Measurements from ENCODE around the gene CACNA1G. TPM values are rescaled to one million over a fixed set of nuclear protein-coding genes. Genes with fewer than 3 reads are reported as not detected.

Gene CACNA1G
- total and polyA plus RNA-seq, 9 of the 15 experiments (the other 6 are each of a cell fraction or from before 2014, with no cell fraction given): 0.01 TPM; not detected in 8

DNA sequence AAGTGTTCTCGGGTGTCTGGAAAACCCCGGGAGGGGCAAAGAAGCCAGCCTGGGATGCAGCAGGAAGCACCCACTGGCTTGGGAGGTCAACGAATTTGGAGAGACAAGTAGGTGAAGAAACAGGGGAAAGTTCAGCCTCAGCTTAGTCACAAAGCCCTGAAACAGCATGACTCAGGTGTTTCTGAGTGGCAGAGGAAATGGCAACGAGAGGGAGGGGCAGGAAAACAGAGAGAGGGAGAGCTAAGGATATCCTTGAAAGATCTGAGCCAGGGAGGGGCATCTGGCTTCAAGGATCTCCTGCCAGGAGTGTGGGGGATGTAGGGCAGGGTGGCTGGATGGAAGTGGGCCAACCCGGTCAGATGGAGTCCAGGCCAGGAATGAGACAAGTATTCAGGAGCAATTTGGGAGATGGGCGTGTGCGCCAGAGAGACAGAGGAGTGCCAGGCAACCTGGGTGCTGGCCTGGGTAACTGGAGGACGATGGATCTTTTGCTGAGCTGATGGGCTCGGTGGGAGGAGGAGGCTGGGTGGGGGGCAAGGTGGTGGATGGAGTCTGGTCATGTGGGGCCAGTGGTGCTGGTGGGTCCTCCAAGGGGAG, 101.4 kb downstream of the CACNA1G start (continued):
- TF ChIP-seq, protein P1, sequence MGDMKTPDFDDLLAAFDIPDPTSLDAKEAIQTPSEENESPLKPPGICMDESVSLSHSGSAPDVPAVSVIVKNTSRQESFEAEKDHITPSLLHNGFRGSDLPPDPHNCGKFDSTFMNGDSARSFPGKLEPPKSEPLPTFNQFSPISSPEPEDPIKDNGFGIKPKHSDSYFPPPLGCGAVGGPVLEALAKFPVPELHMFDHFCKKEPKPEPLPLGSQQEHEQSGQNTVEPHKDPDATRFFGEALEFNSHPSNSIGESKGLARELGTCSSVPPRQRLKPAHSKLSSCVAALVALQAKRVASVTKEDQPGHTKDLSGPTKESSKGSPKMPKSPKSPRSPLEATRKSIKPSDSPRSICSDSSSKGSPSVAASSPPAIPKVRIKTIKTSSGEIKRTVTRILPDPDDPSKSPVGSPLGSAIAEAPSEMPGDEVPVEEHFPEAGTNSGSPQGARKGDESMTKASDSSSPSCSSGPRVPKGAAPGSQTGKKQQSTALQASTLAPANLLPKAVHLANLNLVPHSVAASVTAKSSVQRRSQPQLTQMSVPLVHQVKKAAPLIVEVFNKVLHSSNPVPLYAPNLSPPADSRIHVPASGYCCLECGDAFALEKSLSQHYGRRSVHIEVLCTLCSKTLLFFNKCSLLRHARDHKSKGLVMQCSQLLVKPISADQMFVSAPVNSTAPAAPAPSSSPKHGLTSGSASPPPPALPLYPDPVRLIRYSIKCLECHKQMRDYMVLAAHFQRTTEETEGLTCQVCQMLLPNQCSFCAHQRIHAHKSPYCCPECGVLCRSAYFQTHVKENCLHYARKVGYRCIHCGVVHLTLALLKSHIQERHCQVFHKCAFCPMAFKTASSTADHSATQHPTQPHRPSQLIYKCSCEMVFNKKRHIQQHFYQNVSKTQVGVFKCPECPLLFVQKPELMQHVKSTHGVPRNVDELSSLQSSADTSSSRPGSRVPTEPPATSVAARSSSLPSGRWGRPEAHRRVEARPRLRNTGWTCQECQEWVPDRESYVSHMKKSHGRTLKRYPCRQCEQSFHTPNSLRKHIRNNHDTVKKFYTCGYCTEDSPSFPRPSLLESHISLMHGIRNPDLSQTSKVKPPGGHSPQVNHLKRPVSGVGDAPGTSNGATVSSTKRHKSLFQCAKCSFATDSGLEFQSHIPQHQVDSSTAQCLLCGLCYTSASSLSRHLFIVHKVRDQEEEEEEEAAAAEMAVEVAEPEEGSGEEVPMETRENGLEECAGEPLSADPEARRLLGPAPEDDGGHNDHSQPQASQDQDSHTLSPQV (IDR thresholded peaks at IDR 0.05): peak; percentile 98
- no peak for TF ChIP-seq CBFB (CRISPR knock-in tag; IDR thresholded peaks at IDR 0.05)
- peak; percentile 63; the same call in 1 of the 2 replicates for TF ChIP-seq NCOR1 (IDR thresholded peaks at IDR 0.05)
- TF ChIP-seq, protein P2, sequence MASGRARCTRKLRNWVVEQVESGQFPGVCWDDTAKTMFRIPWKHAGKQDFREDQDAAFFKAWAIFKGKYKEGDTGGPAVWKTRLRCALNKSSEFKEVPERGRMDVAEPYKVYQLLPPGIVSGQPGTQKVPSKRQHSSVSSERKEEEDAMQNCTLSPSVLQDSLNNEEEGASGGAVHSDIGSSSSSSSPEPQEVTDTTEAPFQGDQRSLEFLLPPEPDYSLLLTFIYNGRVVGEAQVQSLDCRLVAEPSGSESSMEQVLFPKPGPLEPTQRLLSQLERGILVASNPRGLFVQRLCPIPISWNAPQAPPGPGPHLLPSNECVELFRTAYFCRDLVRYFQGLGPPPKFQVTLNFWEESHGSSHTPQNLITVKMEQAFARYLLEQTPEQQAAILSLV (tag; IDR thresholded peaks at IDR 0.05): peak; percentile 48; the same call in 1 of the 2 replicates
- no peak for TF ChIP-seq ZNF274 (IDR thresholded peaks at IDR 0.05; ENCODE audit: borderline replicate concordance, low read depth, low read length)
- TF ChIP-seq HLTF (IDR thresholded peaks at IDR 0.05): peak; percentile 92
- TF ChIP-seq HDAC8 (tag; IDR thresholded peaks at IDR 0.05): 0 out of 2 replicates have a peak, but pooled peaks have one; percentile 23
- peak in 1 of 2 experiments; percentile 26; a peak in 1 of 4 replicates for TF ChIP-seq TBL1XR1 (IDR thresholded peaks at IDR 0.05; ENCODE audit: low read length in 2 of 2)
- TF ChIP-seq, protein P3, sequence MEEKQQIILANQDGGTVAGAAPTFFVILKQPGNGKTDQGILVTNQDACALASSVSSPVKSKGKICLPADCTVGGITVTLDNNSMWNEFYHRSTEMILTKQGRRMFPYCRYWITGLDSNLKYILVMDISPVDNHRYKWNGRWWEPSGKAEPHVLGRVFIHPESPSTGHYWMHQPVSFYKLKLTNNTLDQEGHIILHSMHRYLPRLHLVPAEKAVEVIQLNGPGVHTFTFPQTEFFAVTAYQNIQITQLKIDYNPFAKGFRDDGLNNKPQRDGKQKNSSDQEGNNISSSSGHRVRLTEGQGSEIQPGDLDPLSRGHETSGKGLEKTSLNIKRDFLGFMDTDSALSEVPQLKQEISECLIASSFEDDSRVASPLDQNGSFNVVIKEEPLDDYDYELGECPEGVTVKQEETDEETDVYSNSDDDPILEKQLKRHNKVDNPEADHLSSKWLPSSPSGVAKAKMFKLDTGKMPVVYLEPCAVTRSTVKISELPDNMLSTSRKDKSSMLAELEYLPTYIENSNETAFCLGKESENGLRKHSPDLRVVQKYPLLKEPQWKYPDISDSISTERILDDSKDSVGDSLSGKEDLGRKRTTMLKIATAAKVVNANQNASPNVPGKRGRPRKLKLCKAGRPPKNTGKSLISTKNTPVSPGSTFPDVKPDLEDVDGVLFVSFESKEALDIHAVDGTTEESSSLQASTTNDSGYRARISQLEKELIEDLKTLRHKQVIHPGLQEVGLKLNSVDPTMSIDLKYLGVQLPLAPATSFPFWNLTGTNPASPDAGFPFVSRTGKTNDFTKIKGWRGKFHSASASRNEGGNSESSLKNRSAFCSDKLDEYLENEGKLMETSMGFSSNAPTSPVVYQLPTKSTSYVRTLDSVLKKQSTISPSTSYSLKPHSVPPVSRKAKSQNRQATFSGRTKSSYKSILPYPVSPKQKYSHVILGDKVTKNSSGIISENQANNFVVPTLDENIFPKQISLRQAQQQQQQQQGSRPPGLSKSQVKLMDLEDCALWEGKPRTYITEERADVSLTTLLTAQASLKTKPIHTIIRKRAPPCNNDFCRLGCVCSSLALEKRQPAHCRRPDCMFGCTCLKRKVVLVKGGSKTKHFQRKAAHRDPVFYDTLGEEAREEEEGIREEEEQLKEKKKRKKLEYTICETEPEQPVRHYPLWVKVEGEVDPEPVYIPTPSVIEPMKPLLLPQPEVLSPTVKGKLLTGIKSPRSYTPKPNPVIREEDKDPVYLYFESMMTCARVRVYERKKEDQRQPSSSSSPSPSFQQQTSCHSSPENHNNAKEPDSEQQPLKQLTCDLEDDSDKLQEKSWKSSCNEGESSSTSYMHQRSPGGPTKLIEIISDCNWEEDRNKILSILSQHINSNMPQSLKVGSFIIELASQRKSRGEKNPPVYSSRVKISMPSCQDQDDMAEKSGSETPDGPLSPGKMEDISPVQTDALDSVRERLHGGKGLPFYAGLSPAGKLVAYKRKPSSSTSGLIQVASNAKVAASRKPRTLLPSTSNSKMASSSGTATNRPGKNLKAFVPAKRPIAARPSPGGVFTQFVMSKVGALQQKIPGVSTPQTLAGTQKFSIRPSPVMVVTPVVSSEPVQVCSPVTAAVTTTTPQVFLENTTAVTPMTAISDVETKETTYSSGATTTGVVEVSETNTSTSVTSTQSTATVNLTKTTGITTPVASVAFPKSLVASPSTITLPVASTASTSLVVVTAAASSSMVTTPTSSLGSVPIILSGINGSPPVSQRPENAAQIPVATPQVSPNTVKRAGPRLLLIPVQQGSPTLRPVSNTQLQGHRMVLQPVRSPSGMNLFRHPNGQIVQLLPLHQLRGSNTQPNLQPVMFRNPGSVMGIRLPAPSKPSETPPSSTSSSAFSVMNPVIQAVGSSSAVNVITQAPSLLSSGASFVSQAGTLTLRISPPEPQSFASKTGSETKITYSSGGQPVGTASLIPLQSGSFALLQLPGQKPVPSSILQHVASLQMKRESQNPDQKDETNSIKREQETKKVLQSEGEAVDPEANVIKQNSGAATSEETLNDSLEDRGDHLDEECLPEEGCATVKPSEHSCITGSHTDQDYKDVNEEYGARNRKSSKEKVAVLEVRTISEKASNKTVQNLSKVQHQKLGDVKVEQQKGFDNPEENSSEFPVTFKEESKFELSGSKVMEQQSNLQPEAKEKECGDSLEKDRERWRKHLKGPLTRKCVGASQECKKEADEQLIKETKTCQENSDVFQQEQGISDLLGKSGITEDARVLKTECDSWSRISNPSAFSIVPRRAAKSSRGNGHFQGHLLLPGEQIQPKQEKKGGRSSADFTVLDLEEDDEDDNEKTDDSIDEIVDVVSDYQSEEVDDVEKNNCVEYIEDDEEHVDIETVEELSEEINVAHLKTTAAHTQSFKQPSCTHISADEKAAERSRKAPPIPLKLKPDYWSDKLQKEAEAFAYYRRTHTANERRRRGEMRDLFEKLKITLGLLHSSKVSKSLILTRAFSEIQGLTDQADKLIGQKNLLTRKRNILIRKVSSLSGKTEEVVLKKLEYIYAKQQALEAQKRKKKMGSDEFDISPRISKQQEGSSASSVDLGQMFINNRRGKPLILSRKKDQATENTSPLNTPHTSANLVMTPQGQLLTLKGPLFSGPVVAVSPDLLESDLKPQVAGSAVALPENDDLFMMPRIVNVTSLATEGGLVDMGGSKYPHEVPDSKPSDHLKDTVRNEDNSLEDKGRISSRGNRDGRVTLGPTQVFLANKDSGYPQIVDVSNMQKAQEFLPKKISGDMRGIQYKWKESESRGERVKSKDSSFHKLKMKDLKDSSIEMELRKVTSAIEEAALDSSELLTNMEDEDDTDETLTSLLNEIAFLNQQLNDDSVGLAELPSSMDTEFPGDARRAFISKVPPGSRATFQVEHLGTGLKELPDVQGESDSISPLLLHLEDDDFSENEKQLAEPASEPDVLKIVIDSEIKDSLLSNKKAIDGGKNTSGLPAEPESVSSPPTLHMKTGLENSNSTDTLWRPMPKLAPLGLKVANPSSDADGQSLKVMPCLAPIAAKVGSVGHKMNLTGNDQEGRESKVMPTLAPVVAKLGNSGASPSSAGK (IDR thresholded peaks at IDR 0.05): no peak
- peak; percentile 34 for TF ChIP-seq TBP (optimal IDR thresholded peaks at IDR 0.05; ENCODE audit: low read depth, low read length)
- TF ChIP-seq EP400 (IDR thresholded peaks at IDR 0.05): peak; percentile 32; the same call in 1 of the 2 replicates
